ENCODE results near the gene SGTA. TPM values are rescaled to one million over a fixed set of nuclear protein-coding genes. Genes with fewer than 3 reads are reported as not detected.
"Not testable (repeated sequence)": the region's sequence is repeated elsewhere in the genome, so short reads cannot be mapped to it uniquely, and the experiment has no call there.

The SGTA gene
- total RNA-seq, 1 donor from 2014 or later = 106 TPM

- no peak for DNase-seq (ENCODE audit: low read depth)
Observed at GRCh38 chr19:2798158-2798685, 15.1 kb upstream of the SGTA start.

GRCh38 chr19:2797280-2797679 lies 14.2 kb upstream of the SGTA start:
- no peak for TF ChIP-seq CTCF (conservative IDR thresholded peaks at IDR 0.05; ENCODE audit: low read depth, low read length)
- DNase-seq (ENCODE audit: low read depth) = no peak
- H3K4me3 ChIP-seq (ENCODE audit: low read depth, low read length) = no peak overlapping the region

More at GRCh38 chr19:2798158-2798685, 15.1 kb upstream of the SGTA start:
- TF ChIP-seq CTCF (conservative IDR thresholded peaks at IDR 0.05; ENCODE audit: low read depth, low read length) = no peak
- H3K4me3 ChIP-seq (ENCODE audit: low read depth, low read length) = no peak overlapping the region

GRCh38 chr19:2796659-2797266 lies 13.7 kb upstream of the SGTA start:
- no peak for TF ChIP-seq CTCF (conservative IDR thresholded peaks at IDR 0.05; ENCODE audit: low read depth, low read length)
- H3K4me3 ChIP-seq (ENCODE audit: low read depth, low read length) = no peak overlapping the region
- no peak for DNase-seq (ENCODE audit: low read depth)

GRCh38 chr19:2795827-2796658 lies 13.0 kb upstream of the SGTA start:
- H3K4me3 ChIP-seq (ENCODE audit: low read depth, low read length) = no peak overlapping the region
- DNase-seq (ENCODE audit: low read depth) = no peak
- no peak for TF ChIP-seq CTCF (conservative IDR thresholded peaks at IDR 0.05; ENCODE audit: low read depth, low read length)

GRCh38 chr19:2793577-2793976 lies 10.5 kb upstream of the SGTA start:
- no peak for TF ChIP-seq CTCF (conservative IDR thresholded peaks at IDR 0.05; ENCODE audit: low read depth, low read length)
- no peak overlapping the region for H3K4me3 ChIP-seq (ENCODE audit: low read depth, low read length)
- no peak for DNase-seq (ENCODE audit: low read depth)

GRCh38 chr19:2793126-2793525 lies 10.1 kb upstream of the SGTA start:
- no peak for DNase-seq (ENCODE audit: low read depth)
- TF ChIP-seq CTCF (conservative IDR thresholded peaks at IDR 0.05; ENCODE audit: low read depth, low read length) = no peak

GRCh38 chr19:2792666-2793065 lies 9.6 kb upstream of the SGTA start:
- DNase-seq (ENCODE audit: low read depth); H3K4me3 ChIP-seq (ENCODE audit: low read depth, low read length): not testable (repeated sequence)

More at GRCh38 chr19:2793126-2793525, 10.1 kb upstream of the SGTA start:
- H3K4me3 ChIP-seq (ENCODE audit: low read depth, low read length) = no peak overlapping the region

Data from epithelial cell of proximal tubule (primary cell).